Measurements from ENCODE around the gene UGCG. TPM values are rescaled to one million over a fixed set of nuclear protein-coding genes. Genes with fewer than 3 reads are reported as not detected.

UGCG gene
- total RNA-seq, 1 experiment from 2014 or later, result 23.3 TPM

DNA sequence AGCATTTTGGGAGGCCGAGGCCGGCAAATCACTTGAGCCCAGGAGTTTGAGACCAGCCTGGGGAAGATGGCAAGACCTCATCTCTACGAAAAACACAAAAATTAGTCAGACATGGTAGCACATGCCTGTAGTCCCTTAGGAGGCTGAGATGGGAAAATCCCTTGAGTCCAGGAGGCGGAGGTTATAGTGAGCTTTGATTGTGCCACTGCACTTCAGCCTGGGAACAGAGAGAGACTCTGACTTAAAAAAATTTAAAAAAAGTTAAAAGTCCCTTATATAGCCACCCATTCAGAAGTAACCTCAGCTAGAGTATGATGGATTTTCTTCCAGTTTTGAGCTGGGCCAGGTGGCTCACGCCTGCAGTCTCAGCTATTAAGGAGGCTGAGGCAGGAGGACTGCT is 72.4 kb downstream of the UGCG start:
- no CpG with 5 or more reads among the region's 5 CpGs for WGBS (ENCODE audit: extremely low coverage, insufficient read length, low lambda C conversion rate)
- no peaks in the 10 kb centered on the region for H3K9me3 ChIP-seq (ENCODE audit: control insufficient read depth, low read depth, low read length)
- H2BK15ac ChIP-seq (ENCODE audit: low read depth, low read length), result no peak overlapping the region
- H3K27me3 Mint-ChIP-seq (ENCODE audit: low read depth), result no peaks in the 10 kb centered on the region; the same call in 1 of the 2 replicates
- no peak overlapping the region for H2AFZ ChIP-seq (ENCODE audit: low read length)
- H2BK120ac ChIP-seq (ENCODE audit: low read depth, low read length, poor library complexity, severe bottlenecking), result no peak overlapping the region
- H4K91ac ChIP-seq (ENCODE audit: insufficient read length, low read depth, low read length), result no peak overlapping the region
- H3K4me1 Mint-ChIP-seq, result 0 out of 4 replicates have a peak, but pooled peaks cover 0 to 2% of the 10 kb centered on the region in 2 experiments
- H3K36me3 Mint-ChIP-seq (ENCODE audit: insufficient read depth in 1 of 3, low read depth in 3 of 3), result no peaks in the 10 kb centered on the region
- DNase-seq, result no peak
- no peaks in the 10 kb centered on the region for H3K79me2 ChIP-seq (ENCODE audit: insufficient read depth, low read length)
- no peak overlapping the region for H2BK12ac ChIP-seq (ENCODE audit: insufficient read length, low read depth, low read length)
- no peaks in the 10 kb centered on the region for H3K79me1 ChIP-seq (ENCODE audit: insufficient read depth, low read depth, low read length, poor library complexity, severe bottlenecking)
- H2BK5ac ChIP-seq (ENCODE audit: insufficient read length, low read length), result no peak overlapping the region
- H3K4me3 Mint-ChIP-seq, result no peak overlapping the region
- H3K18ac ChIP-seq (ENCODE audit: insufficient read length, low read depth, low read length), result no peak overlapping the region
- TF ChIP-seq, protein P1, sequence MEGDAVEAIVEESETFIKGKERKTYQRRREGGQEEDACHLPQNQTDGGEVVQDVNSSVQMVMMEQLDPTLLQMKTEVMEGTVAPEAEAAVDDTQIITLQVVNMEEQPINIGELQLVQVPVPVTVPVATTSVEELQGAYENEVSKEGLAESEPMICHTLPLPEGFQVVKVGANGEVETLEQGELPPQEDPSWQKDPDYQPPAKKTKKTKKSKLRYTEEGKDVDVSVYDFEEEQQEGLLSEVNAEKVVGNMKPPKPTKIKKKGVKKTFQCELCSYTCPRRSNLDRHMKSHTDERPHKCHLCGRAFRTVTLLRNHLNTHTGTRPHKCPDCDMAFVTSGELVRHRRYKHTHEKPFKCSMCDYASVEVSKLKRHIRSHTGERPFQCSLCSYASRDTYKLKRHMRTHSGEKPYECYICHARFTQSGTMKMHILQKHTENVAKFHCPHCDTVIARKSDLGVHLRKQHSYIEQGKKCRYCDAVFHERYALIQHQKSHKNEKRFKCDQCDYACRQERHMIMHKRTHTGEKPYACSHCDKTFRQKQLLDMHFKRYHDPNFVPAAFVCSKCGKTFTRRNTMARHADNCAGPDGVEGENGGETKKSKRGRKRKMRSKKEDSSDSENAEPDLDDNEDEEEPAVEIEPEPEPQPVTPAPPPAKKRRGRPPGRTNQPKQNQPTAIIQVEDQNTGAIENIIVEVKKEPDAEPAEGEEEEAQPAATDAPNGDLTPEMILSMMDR (conservative IDR thresholded peaks at IDR 0.05), result no peak
- H3K27ac Mint-ChIP-seq, result no peak overlapping the region
- no peak overlapping the region for H2BK20ac ChIP-seq (ENCODE audit: low read depth, low read length, poor library complexity, severe bottlenecking)
- H3K9ac ChIP-seq (ENCODE audit: extremely low read depth, insufficient read length, low read length), result no peak overlapping the region
- no peak overlapping the region for H3K27ac ChIP-seq (ENCODE audit: insufficient read length, low read depth, low read length)
- no peak overlapping the region for H3K4me2 ChIP-seq (ENCODE audit: insufficient read depth, insufficient read length, low read length)
- no peaks in the 10 kb centered on the region for H3K4me1 ChIP-seq (ENCODE audit: insufficient read depth, low read length)
- H3K23ac ChIP-seq (ENCODE audit: insufficient read length, low read depth, low read length), result no peak overlapping the region
- no peaks in the 10 kb centered on the region; the same call in 1 of the 2 replicates for H3K27me3 ChIP-seq (ENCODE audit: insufficient read depth, low read length)
- H3K9me3 Mint-ChIP-seq, result no peaks in the 10 kb centered on the region; a peak in 1 of 5 replicates
- no peak overlapping the region for H3T11ph ChIP-seq (ENCODE audit: low read length)
- no peak overlapping the region for H3K14ac ChIP-seq (ENCODE audit: insufficient read depth, low read length)
- H4K5ac ChIP-seq (ENCODE audit: insufficient read length, low read depth, low read length), result no peak overlapping the region
- H4K8ac ChIP-seq (replicated peaks; ENCODE audit: insufficient read length, low read depth, low read length), result no peak overlapping the region
- H3K56ac ChIP-seq (ENCODE audit: insufficient read length, low read depth, low read length), result no peak overlapping the region
- H3K23me2 ChIP-seq (ENCODE audit: insufficient read length, low read depth, low read length, poor library complexity, severe bottlenecking), result no peaks in the 10 kb centered on the region
- no peak overlapping the region for H3K4ac ChIP-seq (ENCODE audit: low read depth, low read length)
- H2AK5ac ChIP-seq (ENCODE audit: insufficient read length, low read length), result no peak overlapping the region
- H4K20me1 ChIP-seq (ENCODE audit: control insufficient read depth, insufficient read depth, insufficient read length), result no peaks in the 10 kb centered on the region

Data from H9 (cell line).